Ramos (cell line): ENCODE measurements around the gene MRPL54.
"Not testable (repeated sequence)": the region's sequence is repeated elsewhere in the genome, so short reads cannot be mapped to it uniquely, and the experiment has no call there.

Source experiments
- in situ Hi-C: fragments of 300-500 bp; cut with MboI; formaldehyde crosslinking; loops from one replicate; pipeline ENCODE4 v1.14.3; 2022; ENCODE audit warnings: low sequenced_read_pairs; ENCODE audit not compliant: unreplicated experiment

The MRPL54 gene

DNA sequence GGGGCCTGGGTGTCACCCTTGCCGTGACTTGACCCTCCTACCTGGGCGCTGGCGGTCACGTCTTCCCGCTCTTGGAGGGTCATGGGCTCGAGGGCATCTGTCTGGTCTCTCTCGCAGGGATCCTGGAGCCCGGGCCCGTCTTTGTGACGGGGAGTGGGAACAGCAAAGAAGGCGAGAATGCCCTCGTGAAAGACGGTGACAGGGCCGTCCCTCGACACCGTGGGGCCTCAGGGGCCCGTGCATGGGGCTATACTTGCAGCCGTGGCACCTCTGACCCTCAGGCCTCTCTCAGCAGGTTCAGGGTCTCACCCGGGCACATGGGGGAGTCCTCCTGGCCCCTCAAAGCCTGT lies 44.6 kb downstream of the MRPL54 start:
- in situ Hi-C loops = no loop called here

DNA sequence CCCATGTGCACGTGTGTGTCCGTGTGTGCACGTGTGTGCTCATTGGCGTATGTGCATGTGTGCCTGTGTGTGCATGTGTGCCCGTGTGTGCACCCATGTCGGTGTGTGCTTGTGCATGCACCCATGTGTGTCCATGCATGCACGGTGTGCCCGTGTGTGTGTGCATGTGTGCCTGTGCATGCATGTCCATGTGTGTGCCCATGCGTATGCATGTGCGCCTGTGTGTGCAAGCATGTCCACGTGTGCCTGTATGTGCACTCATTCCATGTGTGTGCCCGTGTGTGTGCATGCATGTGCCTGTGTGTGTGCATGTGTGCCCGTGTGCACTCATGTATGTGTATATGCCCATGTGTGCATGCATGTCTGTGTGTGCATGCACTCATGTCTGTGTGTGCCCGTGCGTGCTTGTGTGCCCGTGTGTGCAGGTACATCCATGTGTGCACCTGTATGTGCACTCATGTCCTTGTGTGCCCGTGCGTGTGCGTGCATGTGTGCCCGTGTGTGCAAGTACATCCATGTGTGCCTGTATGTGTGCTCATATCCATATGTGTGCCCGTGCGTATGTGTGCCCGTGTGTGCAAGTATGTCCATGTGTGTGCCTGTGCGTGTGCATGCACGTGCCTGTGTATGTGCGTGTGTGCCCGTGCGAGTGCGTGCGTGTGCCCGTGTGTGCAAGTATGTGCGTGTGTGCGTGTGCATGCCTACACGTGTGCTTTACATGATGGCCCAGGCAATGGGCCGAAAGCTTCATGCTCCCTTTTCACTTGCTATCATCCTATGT lies 45.3 kb downstream of the MRPL54 start:
- in situ Hi-C loops = no loop called here

DNA sequence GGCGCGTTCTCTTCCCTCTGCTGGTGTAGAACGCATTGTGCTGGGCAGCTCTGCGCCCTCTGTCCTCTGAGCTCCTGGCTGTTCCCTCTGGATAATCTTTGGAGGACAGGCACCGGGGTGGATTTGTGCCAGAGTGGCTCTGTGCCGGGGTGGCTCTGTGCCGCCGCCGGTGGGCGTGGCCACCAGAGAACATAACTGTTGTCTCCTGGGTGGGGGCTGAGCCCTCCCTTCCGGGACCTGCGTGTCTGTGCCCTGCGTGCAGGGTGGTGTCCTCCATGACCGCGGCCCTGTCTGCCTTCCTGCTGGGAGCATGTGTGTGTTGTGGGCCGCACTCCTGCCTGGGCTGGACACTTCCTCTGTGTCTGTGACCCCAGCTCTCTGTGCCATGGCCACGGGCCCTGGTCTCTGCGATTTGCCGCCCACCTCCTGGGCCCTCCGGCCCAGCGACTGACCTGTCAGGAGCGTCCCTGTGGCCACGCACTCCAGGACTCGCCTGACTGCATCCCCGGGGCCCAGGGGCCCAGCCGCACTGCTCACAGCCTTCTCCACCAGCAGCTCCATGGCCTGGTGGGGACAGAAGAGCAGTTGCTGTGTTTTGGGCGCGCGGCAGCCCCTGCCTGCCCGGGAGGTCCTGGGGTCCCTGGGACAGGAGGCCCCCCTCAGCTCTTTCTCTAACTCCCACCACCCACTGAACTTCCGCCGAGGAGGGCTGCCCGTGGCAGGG lies 46.1 kb downstream of the MRPL54 start:
- in situ Hi-C loops = no loop called here

DNA sequence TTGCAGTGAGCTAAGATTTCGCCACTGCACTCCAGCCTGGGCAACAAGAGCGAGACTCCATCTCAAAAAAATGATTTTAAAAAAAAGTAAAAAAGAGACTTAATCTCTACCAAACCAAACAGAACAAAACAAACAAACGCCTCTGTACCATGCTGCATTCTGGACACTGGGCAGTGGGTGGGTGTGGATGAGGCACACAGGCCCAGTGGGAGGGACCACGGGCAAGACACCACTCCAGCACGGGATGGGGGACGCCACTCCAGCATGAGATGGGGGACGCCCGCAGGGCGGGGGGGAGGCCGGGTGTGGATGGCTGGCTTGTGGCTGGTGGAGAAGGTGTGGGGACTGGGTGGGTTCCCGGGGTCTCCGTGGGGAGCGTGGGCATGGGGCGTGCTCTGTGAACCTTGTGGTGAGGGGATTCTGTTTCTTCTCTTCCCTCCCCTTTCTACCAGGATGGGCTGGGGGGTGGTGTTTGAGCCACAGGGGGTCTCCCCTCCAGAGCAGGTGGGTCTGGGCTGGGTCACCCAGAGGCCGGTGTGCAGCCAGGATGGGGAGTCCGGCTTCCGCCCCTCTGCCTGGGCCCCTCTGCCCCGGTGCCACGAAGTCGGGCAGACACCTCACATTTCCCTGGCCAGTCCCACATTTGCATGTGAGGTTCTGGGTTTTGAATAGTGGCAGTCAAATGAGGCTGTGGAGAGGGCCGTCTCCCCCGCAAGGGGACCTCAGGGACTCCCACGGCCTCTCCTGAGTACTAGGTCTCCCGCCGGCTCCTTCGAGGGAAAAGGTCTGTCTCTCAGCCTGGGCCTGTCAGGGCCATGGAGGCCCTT lies 47.6 kb downstream of the MRPL54 start:
- in situ Hi-C loops = no loop called here

DNA sequence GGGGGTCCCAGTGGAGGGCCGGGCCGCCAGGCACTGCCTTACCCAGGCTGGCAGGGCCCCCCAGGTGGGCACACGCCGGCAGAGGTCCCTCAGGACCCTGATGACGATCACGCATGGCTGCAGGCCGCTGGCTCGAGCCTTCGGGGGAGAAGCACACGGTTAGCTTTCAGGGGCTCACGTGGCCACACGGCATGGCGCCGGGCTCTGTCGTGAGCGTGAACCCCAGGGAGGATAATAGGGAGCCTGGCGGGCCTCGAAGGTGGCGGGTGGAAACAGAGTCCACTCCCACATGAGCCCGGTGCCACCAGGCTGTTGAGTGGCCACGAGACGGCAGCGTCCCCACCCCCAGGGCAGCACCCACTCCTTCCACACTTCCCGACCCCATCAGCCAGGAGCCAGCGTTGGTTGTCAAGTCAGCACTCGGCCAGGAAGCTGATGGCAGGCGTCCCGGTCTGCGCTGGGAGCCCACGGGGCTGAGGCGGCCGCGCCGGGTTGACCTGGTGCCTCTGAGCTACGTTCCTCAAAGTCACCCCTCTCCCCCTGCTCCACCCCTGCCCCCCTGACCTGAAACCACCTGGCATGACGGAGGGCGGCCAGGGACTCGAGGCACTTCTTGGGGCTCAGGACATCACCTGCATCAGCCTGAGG lies 48.4 kb downstream of the MRPL54 start:
- in situ Hi-C loops = no loop called here

DNA sequence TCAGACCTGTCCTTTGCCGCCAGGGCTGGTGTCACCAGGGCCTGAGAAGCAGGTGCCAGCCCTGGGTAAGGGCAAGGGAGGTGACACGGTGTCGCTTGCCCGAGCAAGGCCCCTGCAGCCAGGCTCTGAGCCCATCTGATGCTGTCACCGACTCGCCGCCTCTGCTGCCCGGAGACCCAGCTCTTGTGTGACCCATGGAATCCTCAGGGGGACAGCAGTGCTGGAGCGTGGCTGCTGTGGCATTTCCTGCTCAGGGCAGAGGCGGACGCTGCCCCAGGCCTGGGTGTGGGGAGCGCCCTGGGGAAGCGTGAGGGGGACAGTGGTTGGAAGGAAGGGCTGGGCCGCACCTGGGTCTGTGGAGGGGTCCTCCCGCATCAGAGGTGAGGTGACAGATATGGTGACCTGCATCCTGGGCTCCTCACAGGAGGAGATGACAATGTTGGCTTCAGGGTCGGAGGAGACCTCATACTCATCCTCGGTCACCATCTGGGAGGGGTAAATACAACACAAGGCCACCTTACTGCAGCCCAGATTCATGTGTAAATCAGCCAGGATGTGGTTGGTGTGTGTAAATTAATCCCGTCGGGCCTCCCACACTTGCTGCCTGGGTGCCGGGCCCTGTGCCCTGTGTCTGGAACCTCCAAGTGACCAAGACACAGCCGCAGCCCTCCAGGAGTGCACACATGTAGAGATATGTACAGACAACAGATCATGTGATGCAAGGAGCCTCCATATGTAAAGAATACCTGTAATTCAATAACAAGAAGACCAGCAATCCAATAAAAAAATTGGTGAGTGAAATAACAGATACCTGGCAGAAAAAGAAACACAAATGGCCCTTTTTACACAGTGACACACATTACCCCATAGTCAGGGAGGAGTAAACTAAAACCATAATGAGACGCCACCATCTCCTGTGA lies 51.3 kb downstream of the MRPL54 start:
- in situ Hi-C loops = no loop called here

DNA sequence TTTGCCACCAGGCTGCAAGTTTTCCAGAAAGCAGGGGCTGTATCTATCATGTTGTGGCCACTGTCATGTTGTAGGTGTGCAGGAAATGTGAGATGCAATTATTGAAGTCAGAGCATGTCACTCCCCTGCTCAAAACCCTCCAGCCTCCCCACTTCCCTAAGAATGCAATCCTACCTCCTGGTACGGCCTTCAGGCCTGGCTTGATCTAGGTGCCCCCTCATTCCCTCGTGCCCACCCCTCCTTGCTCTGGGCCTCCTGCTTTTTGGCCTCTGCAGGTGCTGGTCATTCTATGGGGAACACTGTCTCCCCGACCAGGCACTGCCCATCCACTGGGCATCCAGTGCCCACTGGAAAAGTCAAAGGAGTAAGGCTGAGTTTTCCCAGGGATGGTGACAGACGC lies 52.2 kb downstream of the MRPL54 start:
- in situ Hi-C loops = no loop called here

DNA sequence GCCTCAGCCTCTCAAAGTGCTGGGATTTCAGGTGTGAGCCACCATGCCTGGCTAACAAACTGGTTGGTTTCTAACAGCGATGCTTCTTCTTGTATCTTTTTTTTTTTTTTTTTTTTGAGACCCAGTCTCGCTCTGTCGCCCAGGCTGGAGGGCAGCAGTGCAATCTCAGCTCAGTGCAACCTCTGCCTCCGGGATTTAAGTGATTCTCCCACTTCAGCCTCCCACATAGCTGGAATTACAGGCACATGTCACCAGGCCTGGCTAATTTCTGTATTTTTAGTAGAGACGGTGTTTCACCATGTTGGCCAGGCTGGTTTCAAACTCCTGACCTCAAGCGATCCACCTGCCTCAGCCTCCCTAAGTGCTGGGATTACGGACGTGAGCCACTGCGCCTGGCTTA lies 53.7 kb downstream of the MRPL54 start:
- in situ Hi-C loops = not testable (repeated sequence)

DNA sequence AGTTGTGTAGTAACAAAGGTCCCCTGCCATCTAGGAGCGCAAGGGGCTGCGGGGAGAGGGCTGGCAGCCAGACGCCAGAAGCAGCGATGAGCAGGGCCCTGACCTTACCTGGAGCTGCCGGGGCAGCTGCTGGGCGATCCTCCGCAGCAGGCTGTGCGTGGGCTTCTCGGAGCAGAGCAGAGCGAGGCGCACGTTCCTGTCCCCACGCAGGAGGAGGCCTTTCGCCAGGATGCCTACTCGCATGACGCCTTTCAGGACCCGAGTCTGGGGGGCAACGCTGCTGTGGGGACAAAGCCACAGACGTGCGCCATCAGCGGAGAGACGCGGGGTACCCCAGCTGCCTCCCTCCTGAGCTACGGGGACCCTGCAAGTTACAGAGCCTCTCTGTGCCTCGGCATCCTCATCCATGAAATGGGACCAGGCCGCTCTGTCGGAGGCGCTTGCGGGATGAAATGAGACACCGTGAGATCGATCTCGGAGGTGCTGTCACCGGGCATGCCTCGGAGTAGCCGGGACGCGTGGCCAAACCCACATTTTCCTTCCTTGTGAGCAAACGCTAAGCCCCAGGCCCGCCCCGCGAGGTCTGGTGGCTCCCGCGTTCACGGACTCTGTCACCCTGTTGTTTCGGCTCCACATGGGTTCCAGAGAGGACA lies 54.2 kb downstream of the MRPL54 start:
- in situ Hi-C loops = no loop called here
